ENCODE data around the gene PEX14. TPM values are rescaled to one million over a fixed set of nuclear protein-coding genes. Genes with fewer than 3 reads are reported as not detected.

The PEX14 gene
- total and polyA plus RNA-seq, 8 donors = 8.2 to 26.3 (median 12.6) TPM

GRCh38 chr1:10621906-10622305 lies 147.2 kb downstream of the PEX14 start:
- no peaks in the 10 kb centered on the region for H3K9me3 ChIP-seq
- no peak for TF ChIP-seq POLR2AphosphoS5 (IDR thresholded peaks at IDR 0.05)
- no peak for TF ChIP-seq CTCF (IDR thresholded peaks at IDR 0.05)
- no peak for TF ChIP-seq EP300 (IDR thresholded peaks at IDR 0.05)
- TF ChIP-seq POLR2A (IDR thresholded peaks at IDR 0.05) = no peak
- no peak for DNase-seq
- H3K4me1 ChIP-seq = peaks cover 0 to 5% (median 1%) of the 10 kb centered on the region in 4 donors
- no peak overlapping the region for H3K27ac ChIP-seq
- H3K4me3 ChIP-seq = no peak overlapping the region
- 77 to 87% (median 84%) methylated on average over 9 of the region's 9 CpGs for WGBS, 5 donors
- intact Hi-C loops (cut with DNase I; ENCODE audit: low total_unique reads) = no loop called here
- H3K27me3 ChIP-seq = no peaks in the 10 kb centered on the region
- peaks cover 5 to 71% (median 48%) of the 10 kb centered on the region in 4 donors for H3K36me3 ChIP-seq

GRCh38 chr1:10622910-10623685 lies 148.3 kb downstream of the PEX14 start:
- WGBS, 5 donors = 90 to 94% (median 93%) methylated on average over 24 of the region's 24 CpGs
- DNase-seq = no peak

GRCh38 chr1:10623686-10624145 lies 149.0 kb downstream of the PEX14 start:
- Histone ChIP-seq H3K27me3 (no peaks in the 10 kb centered on the region), H3K27ac (no peak overlapping the region), H3K36me3 (peaks cover 5 to 62% (median 48%) of the 10 kb centered on the region in 4 donors), H3K9me3 (no peaks in the 10 kb centered on the region), H3K4me1 (peaks cover under 1 to 22% (median 17%) of the 10 kb centered on the region in 4 donors), H3K4me3 (no peak overlapping the region)
- DNase-seq = no peak
- WGBS, 5 donors = 85 to 95% (median 88%) methylated on average over 12 of the region's 12 CpGs
- TF ChIP-seq POLR2AphosphoS5 (IDR thresholded peaks at IDR 0.05) (no peak), POLR2A (IDR thresholded peaks at IDR 0.05) (no peak), CTCF (IDR thresholded peaks at IDR 0.05) (no peak), EP300 (IDR thresholded peaks at IDR 0.05) (no peak)
- intact Hi-C loops (cut with DNase I; ENCODE audit: low total_unique reads) = no loop called here

More at GRCh38 chr1:10622910-10623685, 148.3 kb downstream of the PEX14 start:
- H3K4me3 ChIP-seq = no peak overlapping the region
- peaks cover 0 to 16% (median 11%) of the 10 kb centered on the region in 4 donors for H3K4me1 ChIP-seq
- H3K9me3 ChIP-seq = no peaks in the 10 kb centered on the region
- TF ChIP-seq CTCF (IDR thresholded peaks at IDR 0.05) (no peak), POLR2A (IDR thresholded peaks at IDR 0.05) (no peak), EP300 (IDR thresholded peaks at IDR 0.05) (no peak), POLR2AphosphoS5 (IDR thresholded peaks at IDR 0.05) (no peak)
- H3K36me3 ChIP-seq = peaks cover 5 to 68% (median 53%) of the 10 kb centered on the region in 4 donors
- no peaks in the 10 kb centered on the region for H3K27me3 ChIP-seq
- H3K27ac ChIP-seq = no peak overlapping the region
- intact Hi-C loops (cut with DNase I; ENCODE audit: low total_unique reads) = no loop called here

DNA sequence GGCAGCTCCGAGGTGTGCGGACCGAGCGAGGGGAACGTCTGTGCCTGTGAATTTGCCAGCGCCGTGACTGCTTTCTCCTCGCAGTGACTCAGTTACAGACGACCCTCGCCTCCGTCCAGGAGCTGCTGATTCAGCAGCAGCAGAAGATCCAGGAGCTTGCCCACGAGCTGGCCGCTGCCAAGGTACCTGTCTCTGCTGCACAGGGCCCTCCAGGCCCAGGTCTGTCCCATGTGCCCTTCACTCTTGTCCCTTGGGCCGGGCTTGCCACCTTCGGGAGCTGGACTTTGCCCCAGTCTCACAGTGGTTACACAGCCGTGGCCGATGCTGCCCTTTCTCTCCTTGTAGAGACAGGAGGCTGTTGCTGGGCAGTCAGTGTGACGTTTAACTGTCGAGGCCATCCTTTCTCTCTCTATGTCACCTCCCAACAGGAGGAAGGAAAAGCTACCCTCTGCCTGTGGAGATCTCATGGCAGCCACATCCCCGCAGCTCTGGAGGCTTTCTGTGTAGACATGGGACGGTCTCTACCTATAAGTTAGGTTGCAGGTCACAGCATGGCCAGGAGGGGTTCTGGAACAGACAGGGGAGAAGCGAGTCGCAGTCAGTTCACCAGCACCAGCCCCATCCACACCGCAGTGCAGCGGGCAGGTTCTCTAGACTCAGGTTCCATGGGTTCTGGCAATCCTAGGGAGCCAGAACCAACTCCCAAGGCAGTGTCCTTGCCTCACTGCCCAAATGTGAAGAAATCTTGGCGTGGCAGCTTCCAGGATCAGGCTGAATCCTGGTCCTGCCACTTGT lies 149.7 kb downstream of the PEX14 start:
- peak in 1 of 2 donors; percentile 66 for DNase-seq
- Histone ChIP-seq H3K27ac (no peak overlapping the region), H3K4me1 (peaks cover 8 to 30% (median 25%) of the 10 kb centered on the region in 4 donors), H3K27me3 (no peaks in the 10 kb centered on the region), H3K36me3 (peaks cover 5 to 63% (median 51%) of the 10 kb centered on the region in 4 donors), H3K4me3 (no peak overlapping the region), H3K9me3 (no peaks in the 10 kb centered on the region)
- no peak for TF ChIP-seq EP300 (IDR thresholded peaks at IDR 0.05)
- no peak for TF ChIP-seq CTCF (IDR thresholded peaks at IDR 0.05)
- no peak for TF ChIP-seq POLR2AphosphoS5 (IDR thresholded peaks at IDR 0.05)
- TF ChIP-seq POLR2A (IDR thresholded peaks at IDR 0.05) = no peak
- 77 to 89% (median 80%) methylated on average over 21 to 26 of the region's 26 CpGs for WGBS, 5 donors
- intact Hi-C loops (cut with DNase I; ENCODE audit: low total_unique reads) = no loop called here
